Endometrial microvascular endothelial cells (primary cell): Measurements from ENCODE around the gene PDE8B. TPM values are rescaled to one million over a fixed set of nuclear protein-coding genes. Genes with fewer than 3 reads are reported as not detected.

Experiments
- in situ Hi-C: cut with HindIII; loops from 2 replicates; pipeline ENCODE4 v1.10.0; 2017; ENCODE audit warnings: low sequenced_read_pairs, low pct_unique_long_range_greater_than_20kb; ENCODE audit errors: inconsistent ontology term
- total RNA-seq: library from RNA; depleted of rRNA; stranded (reverse); fragments of >200 nt; gene quantifications from one replicate; pipeline ENCODE4 v1.2.3, GENCODE V29; 2015; ENCODE audit errors: inconsistent ontology term

The PDE8B gene
- total RNA-seq, 1 donor from 2014 or later, result not detected

DNA sequence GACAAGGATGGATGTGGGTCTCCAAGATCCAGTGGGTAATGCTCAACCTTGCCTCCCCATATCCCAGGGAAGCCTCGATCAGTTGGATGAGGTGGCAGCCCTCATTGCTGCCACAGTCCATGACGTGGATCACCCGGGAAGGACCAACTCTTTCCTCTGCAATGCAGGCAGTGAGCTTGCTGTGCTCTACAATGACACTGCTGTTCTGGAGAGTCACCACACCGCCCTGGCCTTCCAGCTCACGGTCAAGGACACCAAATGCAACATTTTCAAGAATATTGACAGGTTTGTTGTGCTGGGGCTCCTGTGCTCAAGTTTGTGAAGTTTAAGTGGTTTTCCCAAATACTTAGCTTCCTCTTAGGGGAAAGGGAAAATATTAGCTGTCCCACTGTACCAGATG, 207.7 kb downstream of the PDE8B start:
- in situ Hi-C loops, result no loop called here

DNA sequence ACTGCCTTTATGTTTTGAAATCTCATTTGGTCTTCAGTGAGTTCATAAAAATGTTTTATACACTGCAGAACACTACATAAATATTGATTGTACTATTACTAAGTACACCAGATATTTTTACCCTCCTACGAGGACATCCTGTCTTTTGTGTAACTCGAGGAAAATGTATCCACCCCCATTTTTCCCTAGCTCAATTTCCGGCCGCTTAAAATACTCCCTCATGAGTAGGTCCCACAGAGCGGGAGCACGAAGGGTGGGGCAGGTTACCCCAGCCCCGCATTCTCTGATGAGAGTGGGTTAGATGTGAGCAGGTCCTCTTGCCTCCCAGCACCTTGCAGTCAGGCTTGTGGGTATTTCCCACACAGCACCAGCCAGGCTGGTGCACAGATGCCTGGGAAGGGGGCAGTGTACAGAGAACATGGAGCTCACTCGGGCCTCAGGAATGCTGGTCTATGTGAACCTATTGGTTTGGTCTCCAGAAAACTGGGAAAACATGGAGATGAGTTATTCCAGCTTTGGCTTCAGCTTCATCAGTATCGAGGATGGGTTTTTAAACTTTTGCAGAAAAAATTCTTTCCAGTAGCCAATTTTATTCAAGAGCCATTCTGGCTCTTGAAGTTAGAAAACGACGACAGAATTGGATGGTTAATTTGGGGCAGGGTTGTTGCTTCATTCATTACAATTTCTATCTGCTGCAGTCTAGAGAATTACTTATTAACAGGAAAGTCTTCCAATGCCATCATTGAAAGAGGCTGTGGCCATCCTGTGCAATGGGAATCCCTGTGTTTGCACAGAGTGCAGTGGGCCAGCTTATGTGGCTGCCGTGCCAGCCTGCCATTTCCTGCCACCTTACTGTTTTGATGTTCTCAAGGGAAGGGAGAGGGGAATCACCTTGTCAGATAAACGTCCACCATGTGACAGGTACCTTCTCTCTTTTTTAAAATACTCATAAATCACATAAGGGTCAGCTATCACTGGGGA, 208.4 kb downstream of the PDE8B start:
- in situ Hi-C loops, result no loop called here

DNA sequence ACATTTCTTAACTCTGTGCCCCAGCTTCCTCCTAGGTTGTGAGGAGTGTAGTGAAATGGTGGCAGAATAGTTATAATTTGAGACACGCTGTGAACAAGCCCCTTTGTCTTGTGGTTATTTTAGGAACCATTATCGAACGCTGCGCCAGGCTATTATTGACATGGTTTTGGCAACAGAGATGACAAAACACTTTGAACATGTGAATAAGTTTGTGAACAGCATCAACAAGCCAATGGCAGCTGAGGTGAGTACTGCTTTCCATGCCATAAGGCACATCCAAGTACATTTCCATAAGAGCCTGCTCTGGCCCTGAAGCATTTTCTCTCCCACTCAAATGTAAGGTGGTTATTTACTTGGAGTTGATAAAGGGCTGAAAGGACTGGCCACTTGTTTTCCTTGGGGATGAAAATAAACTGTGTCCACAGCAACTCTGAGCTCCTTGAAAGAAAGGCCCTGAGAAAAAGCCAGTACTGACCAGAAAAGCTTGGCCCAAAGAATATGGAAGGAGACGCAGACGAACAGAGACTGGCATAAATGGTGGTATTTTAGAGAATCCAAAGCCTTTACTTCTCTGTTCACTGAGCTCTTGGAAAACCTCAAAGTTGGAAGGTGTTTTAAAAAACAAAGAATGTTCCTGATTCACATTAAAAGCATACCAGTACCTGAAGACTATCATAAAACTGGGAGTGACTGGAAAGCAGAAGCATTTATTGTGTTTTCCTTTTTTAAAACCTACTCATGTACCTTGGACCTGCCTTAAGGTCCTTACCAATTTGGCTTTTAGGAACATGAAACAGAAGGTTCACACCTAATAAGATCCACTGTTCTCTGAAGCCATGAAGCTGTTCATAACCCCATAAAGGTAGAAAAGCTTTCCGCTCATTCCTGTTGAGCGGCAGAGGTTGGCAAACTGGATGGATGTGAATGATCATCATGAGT, 209.4 kb downstream of the PDE8B start:
- in situ Hi-C loops, result no loop called here

- in situ Hi-C loops, result no loop called here
Observed at GRCh38 chr5:77420940-77421339, 210.5 kb downstream of the PDE8B start.

- in situ Hi-C loops, result no loop called here
Observed at GRCh38 chr5:77423022-77423750, 212.7 kb downstream of the PDE8B start.

DNA sequence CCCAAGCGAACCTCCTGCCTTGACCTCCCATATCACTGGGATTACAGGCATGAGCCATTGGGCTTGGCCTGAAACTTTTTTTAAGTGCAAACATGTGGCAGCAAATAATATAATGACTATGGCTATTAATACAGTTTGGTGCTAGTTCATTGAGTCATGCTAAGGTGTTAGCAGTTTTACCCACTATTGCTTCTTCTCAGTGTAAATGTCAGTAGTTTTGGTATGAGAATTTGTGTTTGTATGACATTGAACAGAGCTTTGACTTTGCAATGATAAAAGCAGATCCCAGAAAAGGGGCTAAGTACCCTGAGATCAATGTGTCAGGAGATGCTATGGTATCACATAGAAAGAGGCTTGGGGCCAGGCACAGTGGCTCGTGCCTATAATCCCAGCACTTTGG, 214.4 kb downstream of the PDE8B start:
- in situ Hi-C loops, result no loop called here

GRCh38 chr5:77425420-77425819, 214.9 kb downstream of the PDE8B start:
- in situ Hi-C loops, result no loop called here

DNA sequence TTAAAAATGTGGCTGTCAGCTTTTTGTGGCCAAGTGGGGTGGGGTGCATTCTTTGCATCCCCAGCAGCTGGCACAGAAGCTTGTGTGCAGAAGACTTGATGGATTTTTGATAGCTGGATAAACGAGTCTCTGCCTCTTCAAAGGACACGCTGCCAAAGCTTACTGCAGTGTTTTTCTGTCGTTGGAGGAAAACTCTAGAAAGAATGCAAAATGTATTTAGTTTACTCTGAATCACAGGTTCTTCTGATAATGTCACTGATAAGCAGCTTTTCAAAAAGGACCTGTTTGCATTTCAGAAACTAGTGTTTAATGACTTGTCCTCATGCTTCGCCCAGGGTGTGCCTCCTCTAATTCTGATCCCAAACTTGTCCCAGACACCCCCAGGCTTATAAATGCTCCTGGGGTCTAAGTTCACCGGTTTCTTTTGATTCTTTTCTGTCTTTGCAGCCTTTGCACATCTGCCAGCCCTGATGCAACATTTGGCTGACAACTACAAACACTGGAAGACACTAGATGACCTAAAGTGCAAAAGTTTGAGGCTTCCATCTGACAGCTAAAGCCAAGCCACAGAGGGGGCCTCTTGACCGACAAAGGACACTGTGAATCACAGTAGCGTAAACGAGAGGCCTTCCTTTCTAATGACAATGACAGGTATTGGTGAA, 215.6 kb downstream of the PDE8B start:
- in situ Hi-C loops, result no loop called here

DNA sequence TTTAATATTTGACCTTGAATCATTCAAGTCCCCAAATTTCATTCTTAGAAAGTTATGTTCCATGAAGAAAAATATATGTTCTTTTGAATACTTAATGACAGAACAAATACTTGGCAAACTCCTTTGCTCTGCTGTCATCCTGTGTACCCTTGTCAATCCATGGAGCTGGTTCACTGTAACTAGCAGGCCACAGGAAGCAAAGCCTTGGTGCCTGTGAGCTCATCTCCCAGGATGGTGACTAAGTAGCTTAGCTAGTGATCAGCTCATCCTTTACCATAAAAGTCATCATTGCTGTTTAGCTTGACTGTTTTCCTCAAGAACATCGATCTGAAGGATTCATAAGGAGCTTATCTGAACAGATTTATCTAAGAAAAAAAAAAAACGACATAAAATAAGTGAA, 216.2 kb downstream of the PDE8B start:
- in situ Hi-C loops, result no loop called here

DNA sequence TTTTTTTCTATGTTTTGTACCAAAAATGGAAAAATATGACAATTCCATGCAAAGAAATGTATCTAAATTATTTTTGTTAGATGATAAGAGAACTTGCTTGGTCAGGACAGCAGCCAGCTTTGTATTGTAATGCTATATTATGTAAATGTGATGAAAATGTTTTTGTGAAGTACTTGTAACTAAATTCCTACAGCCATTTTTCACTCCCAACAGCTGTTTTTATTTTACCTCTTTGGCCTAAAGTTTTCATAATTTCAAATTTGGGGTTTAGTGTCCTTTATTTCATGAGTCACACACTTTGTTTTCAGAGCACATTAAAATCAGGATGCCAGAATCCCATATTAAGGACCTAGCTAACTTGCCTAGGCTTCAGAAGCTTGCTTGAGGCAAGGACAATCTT, 217.5 kb downstream of the PDE8B start:
- in situ Hi-C loops, result no loop called here

DNA sequence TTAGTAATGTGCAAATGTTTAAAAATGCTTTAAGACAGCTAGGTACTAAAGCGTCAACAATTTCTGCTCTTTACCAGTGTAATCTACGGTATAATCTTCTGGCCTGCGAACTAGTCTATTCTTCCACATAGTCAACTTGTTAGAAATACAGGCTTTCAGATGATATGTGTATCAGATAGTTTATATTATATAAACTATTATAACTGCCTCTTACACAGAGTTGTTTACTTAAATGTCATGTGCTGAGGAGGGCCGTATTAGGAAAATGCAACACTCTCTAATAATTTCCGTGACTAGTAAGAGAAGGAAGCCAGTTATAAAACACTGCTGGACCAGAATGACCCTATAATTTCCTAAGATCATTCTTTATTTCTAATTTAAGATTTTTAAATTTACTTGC, 218.0 kb downstream of the PDE8B start:
- in situ Hi-C loops, result no loop called here

GRCh38 chr5:77430726-77431125, 220.2 kb downstream of the PDE8B start:
- in situ Hi-C loops, result no loop called here

- in situ Hi-C loops, result no loop called here
Observed at GRCh38 chr5:77431286-77431685, 220.8 kb downstream of the PDE8B start.

DNA sequence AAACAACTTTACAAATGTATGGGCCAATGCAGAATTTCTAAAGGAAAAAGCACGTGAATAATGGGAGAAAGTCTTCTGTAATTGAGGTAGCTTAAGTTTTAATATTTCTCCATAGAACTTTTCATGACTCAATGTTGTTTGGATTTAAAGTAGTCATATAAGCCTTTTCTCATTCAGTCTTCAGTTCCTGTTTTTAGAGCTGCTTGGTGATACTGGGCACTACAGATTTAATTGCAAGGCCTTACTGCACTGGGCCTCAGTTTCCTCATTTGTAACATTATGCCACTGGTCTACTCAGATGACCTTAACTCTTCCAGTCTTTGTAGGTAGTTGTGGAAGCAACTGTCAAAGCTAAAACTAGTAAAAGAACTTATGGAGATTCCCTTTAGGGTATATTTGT, 221.2 kb downstream of the PDE8B start:
- in situ Hi-C loops, result no loop called here

DNA sequence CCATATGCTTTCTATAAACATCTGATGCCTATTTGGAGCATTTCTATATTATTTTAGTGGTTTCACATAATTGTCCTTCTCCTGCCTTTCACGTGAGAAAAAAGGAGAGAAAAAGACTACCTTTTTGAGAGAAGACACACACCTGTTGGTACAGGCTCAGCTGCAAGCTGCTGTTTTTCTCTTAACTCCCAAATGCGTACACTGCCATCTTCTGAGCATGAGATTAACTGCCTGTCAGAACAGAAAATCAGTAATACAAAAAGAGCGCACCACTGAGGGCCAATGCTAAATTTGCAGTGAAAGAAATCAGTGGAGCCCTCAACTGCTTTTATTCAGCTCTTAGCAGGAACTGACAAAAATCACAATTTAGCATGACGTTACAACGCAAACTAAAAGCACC, 226.7 kb downstream of the PDE8B start:
- in situ Hi-C loops, result no loop called here

DNA sequence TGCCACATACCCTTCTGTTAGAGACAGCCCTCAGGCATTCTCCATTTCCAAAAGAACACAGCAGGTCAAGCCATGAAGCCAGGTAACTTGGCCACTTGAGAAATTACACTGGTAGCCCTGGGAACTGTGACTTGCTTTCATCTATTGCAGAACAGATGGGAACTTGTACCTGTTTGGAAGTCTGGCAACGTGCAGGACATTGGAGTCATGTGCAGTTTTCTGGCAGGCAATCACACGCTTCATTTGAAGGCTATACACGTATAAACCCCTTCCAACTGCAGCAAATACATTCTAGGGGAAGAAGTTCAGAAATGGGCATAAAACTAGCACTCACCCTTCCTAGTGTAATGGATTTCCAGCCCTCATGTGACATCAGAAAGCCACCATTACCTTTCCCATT, 227.6 kb downstream of the PDE8B start:
- in situ Hi-C loops, result no loop called here

DNA sequence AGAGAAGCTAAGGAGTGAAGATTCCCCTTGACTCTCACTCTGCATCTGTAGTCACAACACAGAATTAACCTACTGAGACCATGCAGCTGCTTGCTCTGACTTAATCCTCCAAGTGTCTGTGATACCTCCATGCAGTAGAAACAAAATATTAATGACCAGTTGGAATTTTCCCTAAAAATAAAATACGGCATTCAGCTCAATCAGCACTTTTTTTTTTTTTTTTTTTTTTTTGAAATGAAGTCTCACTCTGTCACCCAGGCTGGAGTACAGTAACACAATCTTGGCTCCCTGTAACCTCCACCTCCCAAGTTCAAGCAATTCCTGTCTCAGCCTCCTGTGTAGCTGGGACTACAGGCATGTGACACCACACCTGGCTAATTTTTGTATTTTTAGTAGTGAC, 233.2 kb downstream of the PDE8B start:
- in situ Hi-C loops, result no loop called here

DNA sequence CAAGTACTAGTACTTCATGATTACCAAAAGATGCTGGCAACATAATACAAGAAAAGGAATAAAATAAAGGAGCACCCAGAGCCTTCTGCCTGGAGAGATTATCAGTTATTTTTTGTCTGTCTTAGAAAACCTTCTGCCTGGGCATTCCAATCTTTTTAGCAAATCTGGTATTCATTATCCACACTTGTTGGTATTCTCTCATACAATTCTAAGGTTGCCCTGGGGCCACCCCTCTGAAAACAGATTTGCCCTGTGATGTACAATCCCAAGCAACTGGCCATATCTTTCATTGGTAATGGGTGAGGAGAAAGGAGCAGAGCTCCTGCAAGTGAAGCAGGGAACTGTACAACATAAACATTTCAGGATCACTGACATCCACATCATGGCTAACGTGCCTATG, 233.9 kb downstream of the PDE8B start:
- in situ Hi-C loops, result no loop called here

DNA sequence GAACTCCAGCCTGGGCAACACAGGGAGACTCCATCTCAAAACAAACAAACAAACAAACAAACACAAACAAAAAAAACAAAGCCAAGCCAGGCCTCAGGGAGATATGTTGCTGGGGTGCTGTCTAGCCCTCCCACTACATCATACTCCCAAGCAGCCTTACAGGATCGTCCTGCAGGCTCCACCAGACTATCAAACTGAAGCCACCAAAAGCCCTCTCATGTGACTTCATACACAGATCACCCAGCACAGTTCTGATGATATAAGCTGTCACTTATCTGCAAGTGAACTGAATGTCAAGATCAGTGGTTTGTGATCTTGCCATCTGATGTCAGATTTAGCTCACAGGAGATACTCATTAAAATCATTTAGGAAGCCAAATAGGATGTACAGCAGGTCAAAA, 238.4 kb downstream of the PDE8B start:
- in situ Hi-C loops, result no loop called here
